Endothelial cell of umbilical vein (primary cell): Measurements from ENCODE around the gene ULBP2. TPM values are rescaled to one million over a fixed set of nuclear protein-coding genes. Genes with fewer than 3 reads are reported as not detected.

Source experiments
- BruUV-seq: library from RNA; stranded (reverse); fragments of 400-500 nt; replicated peaks from 2 replicates; lab custom pipeline; 2021; lab: Mats Ljungman, UMichigan
- CTCF ChIA-PET: fragments of 300-600, 350-600 bp; sonication (Branson Sonifier 250); formaldehyde crosslinking; loops from one replicate; lab custom pipeline; 2021; ENCODE audit warnings: antibody characterized with exemption, inconsistent platforms; lab: Charles Lee
- POLR2A ChIA-PET: fragments of 300-600, 350-600 bp; sonication (Branson Sonifier 250); formaldehyde crosslinking; loops from one replicate; lab custom pipeline; 2021; ENCODE audit warnings: antibody characterized with exemption, inconsistent platforms; lab: Charles Lee
- DNase-seq: peaks from one replicate; pipeline ENCODE4 v3.0.0-alpha.2; 2011; ENCODE audit warnings: low read depth, low spot score
- FAIRE-seq: peaks from 2 replicates; lab custom pipeline; 2011; peaks lifted over from hg19 to GRCh38; lab: Jason Lieb, UNC
- H2AFZ ChIP-seq: 2 replicates; pipeline ENCODE4 v1.6.0; 2012; ENCODE audit warnings: low read depth, low read length, control low read depth, inconsistent platforms
- H3K27ac ChIP-seq: 2 replicates; pipeline ENCODE4 v1.5.1; 2011; ENCODE audit warnings: low read depth, mild to moderate bottlenecking, control low read depth, low read length, moderate library complexity; ENCODE audit not compliant: insufficient read depth
- H3K27me3 ChIP-seq, 2 experiments: 2 replicates each; pipeline versions ENCODE4 v1.6.0 to v1.6.1; 2011; ENCODE audit warnings: low read length in 2 of 2, mixed read lengths in 1 of 2; ENCODE audit not compliant: control insufficient read depth in 2 of 2, insufficient read depth in 2 of 2
- H3K36me3 ChIP-seq, 2 experiments: 2 replicates in 1 of 2; 3 replicates in 1 of 2; pipeline ENCODE4 v1.5.1; 2011; ENCODE audit warnings: low read length in 2 of 2, mild to moderate bottlenecking in 1 of 2, moderate library complexity in 1 of 2; ENCODE audit not compliant: control insufficient read depth in 2 of 2, insufficient read depth in 2 of 2; ENCODE audit errors: extremely low read depth in 1 of 2
- H3K4me1 ChIP-seq: 3 replicates; pipeline ENCODE4 v1.5.1; 2011; ENCODE audit warnings: mild to moderate bottlenecking, low read length; ENCODE audit not compliant: control insufficient read depth, insufficient read depth; ENCODE audit errors: extremely low read depth
- H3K4me2 ChIP-seq: 2 replicates; pipeline ENCODE4 v1.6.1; 2011; ENCODE audit warnings: low read length, control low read depth, mixed read lengths; ENCODE audit not compliant: insufficient read depth
- H3K4me3 ChIP-seq, 3 experiments: fragments of 200-600 bp in 1 of 3; sonication (generic), shearing (Covaris generic) in 1 of 3; replicated peaks in 1 of 3; 2 replicates each; pipeline ENCODE4 v1.5.1; 2011 to 2016; ENCODE audit warnings: control low read depth in 3 of 3, low read length in 3 of 3, mild to moderate bottlenecking in 2 of 3, inconsistent platforms in 1 of 3, low read depth in 1 of 3, moderate library complexity in 1 of 3; ENCODE audit not compliant: insufficient read depth in 1 of 3
- H3K79me2 ChIP-seq: 2 replicates; pipeline ENCODE4 v1.6.0; 2012; ENCODE audit warnings: low read length, inconsistent platforms; ENCODE audit not compliant: control insufficient read depth, insufficient read depth
- H3K9ac ChIP-seq: replicated peaks from 2 replicates; pipeline ENCODE3; 2011; ENCODE audit warnings: low read length, control low read depth; ENCODE audit not compliant: insufficient read depth; ENCODE audit errors: extremely low read depth
- H3K9me1 ChIP-seq: replicated peaks from 3 replicates; pipeline ENCODE4 v1.6.0; 2011; ENCODE audit warnings: mild to moderate bottlenecking, low read length; ENCODE audit not compliant: control insufficient read depth, insufficient read depth; ENCODE audit errors: extremely low read depth
- H3K9me3 ChIP-seq: replicated peaks from 2 replicates; pipeline ENCODE4 v1.5.1; 2012; ENCODE audit warnings: low read length, inconsistent platforms; ENCODE audit not compliant: control insufficient read depth, insufficient read depth
- H4K20me1 ChIP-seq: replicated peaks from 2 replicates; pipeline ENCODE3; 2011; ENCODE audit warnings: mild to moderate bottlenecking, low read length; ENCODE audit not compliant: control insufficient read depth, insufficient read depth; ENCODE audit errors: extremely low read depth
- CTCF ChIP-seq, 2 donors: IDR thresholded peaks; 1 replicate in 1 of 2; 2 replicates in 1 of 2; pipeline ENCODE4 v1.5.1; 2011; ENCODE audit warnings: low read length in 2 of 2, mild to moderate bottlenecking in 2 of 2, moderate library complexity in 2 of 2, control low read depth in 1 of 2, inconsistent platforms in 1 of 2, low read depth in 1 of 2; ENCODE audit not compliant: insufficient read depth in 1 of 2; ENCODE audit errors: extremely low read depth in 1 of 2
- EZH2 ChIP-seq: IDR thresholded peaks from 2 replicates; pipeline ENCODE4 v1.6.1; 2012; ENCODE audit warnings: borderline replicate concordance, low read depth, mild to moderate bottlenecking, moderate library complexity, low read length, inconsistent platforms; ENCODE audit not compliant: severe bottlenecking
- FOS ChIP-seq: IDR thresholded peaks from 2 replicates; pipeline ENCODE4 v1.6.1; 2011; ENCODE audit warnings: mild to moderate bottlenecking, low read length, moderate library complexity, borderline replicate concordance; ENCODE audit not compliant: insufficient read depth
- GATA2 ChIP-seq: IDR thresholded peaks from 2 replicates; pipeline ENCODE4 v1.7.0; 2011; ENCODE audit warnings: low read depth, mild to moderate bottlenecking, moderate library complexity, mixed read lengths, low read length; ENCODE audit not compliant: insufficient read length, insufficient read depth
- JUN ChIP-seq: IDR thresholded peaks from 2 replicates; pipeline ENCODE4 v1.6.1; 2011; ENCODE audit warnings: borderline replicate concordance, low read depth; ENCODE audit not compliant: insufficient read length, insufficient read depth
- MAX ChIP-seq: IDR thresholded peaks from 2 replicates; pipeline ENCODE4 v1.6.1; 2011; ENCODE audit not compliant: insufficient read depth, insufficient read length
- MYC ChIP-seq: IDR thresholded peaks from one replicate; pipeline ENCODE4 v1.6.1; 2011; ENCODE audit warnings: mild to moderate bottlenecking, low read depth, low read length
- POLR2A ChIP-seq: IDR thresholded peaks from 2 replicates; pipeline ENCODE4 v1.6.1; 2012; ENCODE audit warnings: low read depth, mild to moderate bottlenecking, control low read depth, low read length
- POLR2AphosphoS5 ChIP-seq: IDR thresholded peaks from 2 replicates; pipeline ENCODE4 v1.6.1; 2012; ENCODE audit warnings: low read depth, mild to moderate bottlenecking, control low read depth, low read length, moderate library complexity; ENCODE audit not compliant: insufficient read depth
- dilution Hi-C: fragments of 300-500 bp; cut with MboI; formaldehyde crosslinking; loops from one replicate; pipeline ENCODE4 v1.15.0; 2019; ENCODE audit warnings: low sequenced_read_pairs; ENCODE audit not compliant: extremely low pct_ligation_motif_present
- intact Hi-C: fragments of 100-400 bp; cut with micrococcal nuclease; formaldehyde crosslinking; loops from one replicate; pipeline ENCODE4 v1.10.0; 2022
- polyA plus RNA-seq, 4 experiments: library from polyadenylated mRNA; depleted of rRNA in 3 of 4; stranded (reverse) in 3 of 4; unstranded in 1 of 4; fragments of >200 nt; gene quantifications; 2 replicates each; pipeline versions ENCODE4 v1.2.1 to v1.2.3, GENCODE V29; 2011 to 2012; ENCODE audit warnings: missing spikeins in 1 of 4
- total RNA-seq: library from RNA; stranded (reverse); gene quantifications from 2 replicates; pipeline ENCODE4 v1.2.3, GENCODE V29; 2021

The ULBP2 gene
- total and polyA plus RNA-seq, 2 donors (not counting 3 experiments of a cell fraction or from before 2014, with no cell fraction given): 7.0 to 22.8 TPM

GRCh38 chr6:149913085-149913484, 28.7 kb upstream of the ULBP2 start:
- no TSS peak for BruUV-seq
- dilution Hi-C loops: no loop called here

More at GRCh38 chr6:149913085-149913484, 28.7 kb upstream of the ULBP2 start:
- no peaks in the 10 kb centered on the region for H3K79me2 ChIP-seq
- no peaks in the 10 kb centered on the region for H3K36me3 ChIP-seq
- no peak overlapping the region for H3K4me3 ChIP-seq
- no peaks in the 10 kb centered on the region for H3K4me1 ChIP-seq
- DNase-seq: no peak
- TF ChIP-seq EZH2: no peak
- TF ChIP-seq GATA2: no peak
- no peak for TF ChIP-seq POLR2AphosphoS5
- no peak for TF ChIP-seq JUN
- no peak for TF ChIP-seq FOS
- no peak for TF ChIP-seq POLR2A
- no peak for TF ChIP-seq MAX
- no peak for TF ChIP-seq MYC
- TF ChIP-seq CTCF (IDR thresholded peaks at IDR 0.05; ENCODE audit: extremely low read depth in 1 of 2, insufficient read depth in 1 of 2, low read depth in 1 of 2, low read length in 2 of 2): no peak
- FAIRE-seq: no peak
- no peak overlapping the region for H2AFZ ChIP-seq
- no peak overlapping the region for H3K9ac ChIP-seq
- H3K9me1 ChIP-seq: no peaks in the 10 kb centered on the region
- H3K9me3 ChIP-seq: no peaks in the 10 kb centered on the region
- CTCF ChIA-PET: no interaction called here
- peaks cover 3 to 8% of the 10 kb centered on the region in 2 experiments for H3K27me3 ChIP-seq
- H4K20me1 ChIP-seq: no peaks in the 10 kb centered on the region
- intact Hi-C loops: no loop called here
- POLR2A ChIA-PET: no interaction called here
- H3K4me2 ChIP-seq: no peak overlapping the region
- H3K27ac ChIP-seq: no peak overlapping the region
